GM21423 (cell line): ENCODE results near the gene COL5A2.
A peak's percentile ranks its signal among the peaks of the same experiment; 100 is the strongest.

ENCODE experiments used
- ATAC-seq: cut with Tn5 transposase; IDR thresholded peaks from one replicate; pipeline ENCODE4 v1.9.1; 2021; ENCODE audit warnings: mild to moderate bottlenecking, moderate library complexity; ENCODE audit not compliant: unreplicated experiment

Gene COL5A2

GRCh38 chr2:189109921-189110397 lies 69.6 kb downstream of the COL5A2 start:
- peak; percentile 93 for ATAC-seq

DNA sequence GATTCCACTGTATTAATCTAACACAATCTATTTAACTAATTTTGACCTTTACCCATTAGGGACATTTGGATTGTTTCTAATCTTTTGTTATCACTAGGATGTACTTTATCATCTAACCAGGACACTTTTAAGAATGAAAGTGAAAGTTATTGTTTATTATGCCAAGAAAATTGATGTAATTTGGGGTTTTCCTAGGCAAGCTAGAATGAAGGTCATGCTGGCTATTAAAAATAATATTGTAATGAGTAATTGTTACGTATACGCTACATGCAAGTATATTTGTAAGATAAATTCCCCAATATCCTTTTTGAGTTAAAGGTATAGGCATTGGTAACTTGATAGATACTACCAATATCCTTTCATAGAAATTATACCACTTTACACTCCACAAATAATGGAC lies 74.6 kb downstream of the COL5A2 start:
- ATAC-seq = no peak

- ATAC-seq = no peak
Observed at GRCh38 chr2:189102735-189103134, 76.8 kb downstream of the COL5A2 start.

GRCh38 chr2:189097934-189098333 lies 81.6 kb downstream of the COL5A2 start:
- no peak for ATAC-seq

GRCh38 chr2:189096769-189097447 lies 82.7 kb downstream of the COL5A2 start:
- no peak for ATAC-seq

GRCh38 chr2:189095101-189095500 lies 84.5 kb downstream of the COL5A2 start:
- ATAC-seq = no peak

GRCh38 chr2:189092936-189093335 lies 86.6 kb downstream of the COL5A2 start:
- no peak for ATAC-seq

GRCh38 chr2:189091253-189091652 lies 88.3 kb downstream of the COL5A2 start:
- no peak for ATAC-seq

- ATAC-seq = no peak
Observed at GRCh38 chr2:189088591-189089205, 90.9 kb downstream of the COL5A2 start.

- no peak for ATAC-seq
Observed at GRCh38 chr2:189086710-189087109, 92.9 kb downstream of the COL5A2 start.

- no peak for ATAC-seq
Observed at GRCh38 chr2:189086250-189086649, 93.3 kb downstream of the COL5A2 start.

- ATAC-seq = no peak
Observed at GRCh38 chr2:189083606-189084005, 96.0 kb downstream of the COL5A2 start.

- ATAC-seq = no peak
Observed at GRCh38 chr2:189083106-189083505, 96.5 kb downstream of the COL5A2 start.

DNA sequence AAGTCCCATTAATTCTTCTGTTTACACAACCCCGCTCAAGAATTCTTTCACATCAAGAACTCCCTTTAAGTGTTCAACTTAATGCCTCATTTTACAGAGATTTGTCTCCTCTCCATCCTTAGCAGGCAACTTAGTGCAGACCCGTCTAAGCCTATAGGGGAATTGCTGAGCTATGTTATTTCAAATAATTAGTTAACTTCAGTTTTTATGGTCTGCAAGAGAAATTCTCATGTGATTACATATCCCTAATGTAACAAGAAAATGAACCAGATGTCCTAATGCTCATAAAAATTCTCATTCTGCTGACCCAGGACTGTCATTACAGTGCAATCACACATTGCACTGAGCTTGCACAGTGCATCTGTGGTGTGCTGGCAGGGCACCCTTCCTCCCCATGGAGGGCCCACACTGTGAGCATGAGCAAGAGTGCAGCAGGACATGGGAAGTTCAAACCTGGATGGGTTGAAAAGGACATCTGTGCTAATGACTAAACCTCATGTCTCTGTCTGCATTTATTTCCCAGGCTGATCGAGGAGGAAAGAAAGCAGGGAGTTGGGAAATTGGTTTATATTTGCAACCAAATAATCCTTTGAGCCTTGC lies 97.1 kb downstream of the COL5A2 start:
- ATAC-seq = no peak

GRCh38 chr2:189076572-189076971 lies 103.0 kb downstream of the COL5A2 start:
- ATAC-seq = no peak

DNA sequence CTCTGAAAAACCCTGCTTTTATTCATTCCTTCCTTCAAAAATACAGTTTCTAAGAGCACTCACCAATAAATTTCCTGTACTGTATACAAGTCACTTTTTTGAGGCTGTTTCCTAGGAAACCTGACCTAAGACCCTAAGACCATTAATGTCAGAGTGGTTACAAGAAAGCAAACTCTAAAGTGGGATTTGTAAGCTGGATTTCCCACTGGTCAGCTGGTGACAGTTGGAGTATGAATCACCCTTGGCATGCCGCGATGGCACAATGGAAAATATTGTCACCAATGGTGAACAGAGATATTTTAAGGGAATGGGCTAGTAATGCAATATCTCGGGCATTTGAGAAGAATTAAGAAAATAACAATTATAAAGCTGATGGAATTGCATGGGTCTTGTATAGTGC lies 103.4 kb downstream of the COL5A2 start:
- ATAC-seq = no peak

DNA sequence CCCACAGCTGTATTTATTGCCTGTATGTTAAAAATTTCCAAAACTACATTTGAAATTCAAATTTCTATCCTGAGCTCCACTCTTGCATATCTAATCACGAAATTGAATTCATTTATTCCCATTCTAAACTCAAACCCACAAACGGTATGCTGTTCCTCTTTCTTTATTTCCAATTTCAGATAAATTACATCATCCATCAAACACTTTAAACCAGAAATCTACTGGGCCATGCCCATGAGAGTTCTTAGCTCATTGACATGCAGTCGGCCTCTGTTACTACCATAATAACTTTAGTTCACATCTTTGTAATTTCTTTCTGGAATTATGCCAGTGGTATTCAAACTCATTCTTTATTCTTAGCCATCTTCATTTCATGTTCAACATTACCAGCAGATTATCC lies 105.1 kb downstream of the COL5A2 start:
- ATAC-seq = no peak

GRCh38 chr2:189072036-189072435 lies 107.5 kb downstream of the COL5A2 start:
- ATAC-seq = no peak

GRCh38 chr2:189069855-189070619 lies 109.5 kb downstream of the COL5A2 start:
- ATAC-seq = no peak

DNA sequence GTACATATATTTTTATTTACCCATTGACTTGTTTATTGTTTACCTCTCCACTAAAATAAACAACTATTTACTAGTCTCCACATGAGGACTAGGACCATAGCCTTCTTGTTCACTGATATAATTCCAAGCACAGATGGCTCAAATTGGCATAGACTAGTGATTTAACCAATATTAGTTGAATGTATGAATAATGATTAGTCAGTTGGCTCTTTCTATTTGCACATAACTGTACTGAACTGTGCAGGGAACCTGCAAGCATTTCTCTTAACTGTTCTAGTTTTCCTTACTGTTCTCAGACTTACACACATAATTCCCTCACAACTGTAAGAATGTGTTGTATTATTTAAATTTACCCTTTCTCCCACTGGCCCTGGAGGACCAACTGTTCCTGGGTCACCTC lies 113.5 kb downstream of the COL5A2 start:
- no peak for ATAC-seq

- ATAC-seq = no peak
Observed at GRCh38 chr2:189060096-189060642, 119.4 kb downstream of the COL5A2 start.
